Measurements from ENCODE around the gene OSBPL8.

OSBPL8 gene, protein sequence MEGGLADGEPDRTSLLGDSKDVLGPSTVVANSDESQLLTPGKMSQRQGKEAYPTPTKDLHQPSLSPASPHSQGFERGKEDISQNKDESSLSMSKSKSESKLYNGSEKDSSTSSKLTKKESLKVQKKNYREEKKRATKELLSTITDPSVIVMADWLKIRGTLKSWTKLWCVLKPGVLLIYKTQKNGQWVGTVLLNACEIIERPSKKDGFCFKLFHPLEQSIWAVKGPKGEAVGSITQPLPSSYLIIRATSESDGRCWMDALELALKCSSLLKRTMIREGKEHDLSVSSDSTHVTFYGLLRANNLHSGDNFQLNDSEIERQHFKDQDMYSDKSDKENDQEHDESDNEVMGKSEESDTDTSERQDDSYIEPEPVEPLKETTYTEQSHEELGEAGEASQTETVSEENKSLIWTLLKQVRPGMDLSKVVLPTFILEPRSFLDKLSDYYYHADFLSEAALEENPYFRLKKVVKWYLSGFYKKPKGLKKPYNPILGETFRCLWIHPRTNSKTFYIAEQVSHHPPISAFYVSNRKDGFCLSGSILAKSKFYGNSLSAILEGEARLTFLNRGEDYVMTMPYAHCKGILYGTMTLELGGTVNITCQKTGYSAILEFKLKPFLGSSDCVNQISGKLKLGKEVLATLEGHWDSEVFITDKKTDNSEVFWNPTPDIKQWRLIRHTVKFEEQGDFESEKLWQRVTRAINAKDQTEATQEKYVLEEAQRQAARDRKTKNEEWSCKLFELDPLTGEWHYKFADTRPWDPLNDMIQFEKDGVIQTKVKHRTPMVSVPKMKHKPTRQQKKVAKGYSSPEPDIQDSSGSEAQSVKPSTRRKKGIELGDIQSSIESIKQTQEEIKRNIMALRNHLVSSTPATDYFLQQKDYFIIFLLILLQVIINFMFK

DNA sequence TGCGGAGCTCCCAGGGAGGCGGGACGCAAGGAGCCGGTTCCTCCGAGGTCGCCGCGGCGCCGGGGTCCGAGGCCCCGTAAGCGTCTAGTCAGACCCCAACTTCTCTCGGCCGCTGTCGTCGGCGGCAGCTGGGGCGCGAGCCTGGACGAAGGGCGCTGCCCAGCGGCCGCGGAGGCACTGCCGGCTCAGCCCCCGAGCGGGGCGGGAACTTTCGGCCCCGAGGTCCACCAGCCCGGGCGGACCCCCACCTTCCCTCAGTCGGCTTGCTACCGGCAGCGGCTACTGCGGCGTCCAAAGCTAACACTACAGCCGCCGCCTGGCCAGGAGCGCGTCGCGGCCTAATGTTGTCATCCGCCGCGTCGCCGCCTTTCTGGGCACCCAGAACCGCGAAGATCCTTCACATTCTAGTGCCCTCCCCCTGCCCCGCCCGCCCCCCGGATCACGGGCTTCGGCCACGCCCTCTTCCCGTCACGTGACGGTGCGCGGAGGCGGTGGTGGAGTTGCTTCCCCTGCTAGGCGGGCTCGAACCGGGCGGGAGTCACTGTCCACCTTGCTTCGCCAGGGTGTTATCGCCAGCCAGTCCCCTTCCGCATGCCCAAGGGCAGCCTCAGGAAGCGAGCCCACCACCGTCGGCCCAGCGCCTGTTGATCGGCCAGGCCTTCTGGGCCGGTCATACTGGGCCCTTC is at the start of gene OSBPL8:
Gene OSBPL8, minus strand, starts transcription at position 372 of the 686 bp plus-strand sequence. CDS start 72,220 bp downstream, outside the sequence.
- TF ChIP-seq POLR2AphosphoS5 (IDR thresholded peaks at IDR 0.05; ENCODE audit: borderline replicate concordance, low read depth, low read length) (peak; percentile 95), EZH2 (IDR thresholded peaks at IDR 0.05) (no peak)
- H3K9me3 ChIP-seq (ENCODE audit: low read depth, low read length) = no peaks in the 10 kb centered on the region
- H3K36me3 ChIP-seq (ENCODE audit: insufficient read depth, low read length) = no peaks in the 10 kb centered on the region
- peak within 1 kb of the TSS; percentile 96 for H3K9ac ChIP-seq (ENCODE audit: insufficient read length)
- no peak for DNase-seq (ENCODE audit: low read depth, low spot score)
- peak within 1 kb of the TSS; percentile 84 for H3K27ac ChIP-seq
- H3K4me3 ChIP-seq = peak within 1 kb of the TSS; percentile 99

DNA sequence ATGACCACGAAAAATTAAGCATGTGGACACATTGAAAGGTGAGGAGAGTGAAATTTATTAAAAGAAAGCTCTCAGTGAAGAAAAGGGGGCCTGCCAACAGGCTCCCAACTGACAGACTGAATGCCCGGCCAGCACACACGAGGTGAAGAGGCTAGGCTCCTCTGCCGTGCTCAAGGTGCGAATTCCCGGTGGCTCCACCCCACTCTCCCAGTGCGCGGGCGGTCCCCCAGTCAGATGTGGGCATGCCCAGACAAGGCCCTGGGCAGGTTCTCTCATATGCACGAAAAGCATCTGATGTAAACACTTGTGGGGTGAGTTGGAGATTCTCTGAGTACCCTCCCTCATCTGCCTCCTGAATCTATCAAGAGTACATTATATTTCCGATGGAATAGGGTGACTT is 48.5 kb upstream of the OSBPL8 start:
- no peak overlapping the region for H3K27ac ChIP-seq
- no peaks in the 10 kb centered on the region for H3K36me3 ChIP-seq (ENCODE audit: insufficient read depth, low read length)
- H3K4me3 ChIP-seq = no peak overlapping the region
- H3K9me3 ChIP-seq (ENCODE audit: low read depth, low read length) = no peaks in the 10 kb centered on the region
- DNase-seq (ENCODE audit: low read depth, low spot score) = no peak
- TF ChIP-seq POLR2AphosphoS5 (IDR thresholded peaks at IDR 0.05; ENCODE audit: borderline replicate concordance, low read depth, low read length) (no peak), EZH2 (IDR thresholded peaks at IDR 0.05) (no peak), FOXP2 (optimal IDR thresholded peaks at IDR 0.05; ENCODE audit: control extremely low read depth, extremely low read length, insufficient read depth) (no peak)
- H3K9ac ChIP-seq (ENCODE audit: insufficient read length) = no peak overlapping the region

DNA sequence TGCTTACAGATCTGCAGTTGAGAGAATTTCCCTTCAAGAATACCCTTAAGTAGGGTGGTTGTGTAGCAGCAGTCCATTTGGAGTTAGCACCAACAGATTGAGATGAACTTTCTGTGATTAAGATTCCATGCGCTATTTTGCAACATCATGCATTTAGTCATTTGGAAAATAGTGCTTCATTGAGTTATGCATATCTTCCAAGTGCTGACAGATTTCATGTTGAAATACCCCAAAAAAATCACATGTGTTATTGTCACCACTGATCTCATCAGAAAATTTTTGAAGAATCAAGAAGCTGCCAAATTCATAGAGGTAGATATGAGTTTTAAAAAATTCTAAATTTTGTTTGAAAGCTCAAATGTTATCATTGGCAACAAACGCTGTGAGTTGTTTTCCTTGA is 35.5 kb upstream of the OSBPL8 start:
- Histone ChIP-seq H3K27ac (no peak overlapping the region), H3K4me3 (no peak overlapping the region), H3K9ac (ENCODE audit: insufficient read length) (no peak overlapping the region), H3K9me3 (ENCODE audit: low read depth, low read length) (no peaks in the 10 kb centered on the region), H3K36me3 (ENCODE audit: insufficient read depth, low read length) (no peaks in the 10 kb centered on the region)
- no peak for DNase-seq (ENCODE audit: low read depth, low spot score)
- TF ChIP-seq FOXP2 (optimal IDR thresholded peaks at IDR 0.05; ENCODE audit: control extremely low read depth, extremely low read length, insufficient read depth) (no peak), EZH2 (IDR thresholded peaks at IDR 0.05) (no peak), POLR2AphosphoS5 (IDR thresholded peaks at IDR 0.05; ENCODE audit: borderline replicate concordance, low read depth, low read length) (no peak)

DNA sequence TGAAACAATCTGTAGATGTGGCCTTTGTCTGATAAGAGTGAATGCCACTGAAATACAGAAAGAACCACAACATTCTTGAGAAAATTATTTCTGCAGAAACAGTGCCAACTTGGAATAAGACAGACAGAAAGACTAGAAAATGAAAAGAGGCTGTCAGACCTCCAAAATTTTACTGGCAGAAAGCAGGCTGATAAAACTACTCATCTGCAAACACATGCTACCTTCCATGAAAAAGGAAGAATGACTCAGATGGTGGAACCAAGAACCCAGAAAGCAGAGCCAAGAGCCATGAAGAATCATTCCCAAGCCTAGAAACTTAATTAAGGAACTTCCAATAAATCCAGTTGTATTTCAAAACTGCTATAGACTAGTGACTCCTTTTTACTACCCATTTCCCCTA is 31.9 kb upstream of the OSBPL8 start:
- Histone ChIP-seq H3K36me3 (ENCODE audit: insufficient read depth, low read length) (no peaks in the 10 kb centered on the region), H3K9me3 (ENCODE audit: low read depth, low read length) (no peaks in the 10 kb centered on the region), H3K9ac (ENCODE audit: insufficient read length) (no peak overlapping the region), H3K27ac (no peak overlapping the region), H3K4me3 (no peak overlapping the region)
- DNase-seq (ENCODE audit: low read depth, low spot score) = no peak
- TF ChIP-seq POLR2AphosphoS5 (IDR thresholded peaks at IDR 0.05; ENCODE audit: borderline replicate concordance, low read depth, low read length) (no peak), EZH2 (IDR thresholded peaks at IDR 0.05) (no peak), FOXP2 (optimal IDR thresholded peaks at IDR 0.05; ENCODE audit: control extremely low read depth, extremely low read length, insufficient read depth) (no peak)

DNA sequence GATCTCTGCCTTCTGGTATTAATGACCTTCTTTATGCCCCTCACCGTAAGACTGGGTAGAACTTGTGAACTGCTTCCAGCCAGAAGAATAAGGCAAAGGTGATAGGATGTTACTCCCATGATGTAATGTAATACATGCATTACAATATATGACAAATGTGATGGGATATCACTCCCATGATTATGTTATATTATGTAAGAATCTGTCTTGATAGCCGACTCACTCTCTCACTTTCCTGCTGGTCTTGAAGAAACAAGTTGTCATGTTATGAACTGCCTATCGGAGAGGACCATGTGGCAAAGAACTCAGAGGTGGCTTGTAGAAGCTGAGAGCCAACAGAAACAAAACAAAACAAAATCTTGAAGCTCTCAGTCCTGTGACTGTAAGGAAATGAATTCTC is 30.6 kb upstream of the OSBPL8 start:
- no peaks in the 10 kb centered on the region for H3K36me3 ChIP-seq (ENCODE audit: insufficient read depth, low read length)
- no peak overlapping the region for H3K9ac ChIP-seq (ENCODE audit: insufficient read length)
- no peak overlapping the region for H3K27ac ChIP-seq
- DNase-seq (ENCODE audit: low read depth, low spot score) = no peak
- H3K4me3 ChIP-seq = no peak overlapping the region
- H3K9me3 ChIP-seq (ENCODE audit: low read depth, low read length) = no peaks in the 10 kb centered on the region
- no peak for TF ChIP-seq EZH2 (IDR thresholded peaks at IDR 0.05)
- TF ChIP-seq FOXP2 (optimal IDR thresholded peaks at IDR 0.05; ENCODE audit: control extremely low read depth, extremely low read length, insufficient read depth) = no peak
- TF ChIP-seq POLR2AphosphoS5 (IDR thresholded peaks at IDR 0.05; ENCODE audit: borderline replicate concordance, low read depth, low read length) = no peak

DNA sequence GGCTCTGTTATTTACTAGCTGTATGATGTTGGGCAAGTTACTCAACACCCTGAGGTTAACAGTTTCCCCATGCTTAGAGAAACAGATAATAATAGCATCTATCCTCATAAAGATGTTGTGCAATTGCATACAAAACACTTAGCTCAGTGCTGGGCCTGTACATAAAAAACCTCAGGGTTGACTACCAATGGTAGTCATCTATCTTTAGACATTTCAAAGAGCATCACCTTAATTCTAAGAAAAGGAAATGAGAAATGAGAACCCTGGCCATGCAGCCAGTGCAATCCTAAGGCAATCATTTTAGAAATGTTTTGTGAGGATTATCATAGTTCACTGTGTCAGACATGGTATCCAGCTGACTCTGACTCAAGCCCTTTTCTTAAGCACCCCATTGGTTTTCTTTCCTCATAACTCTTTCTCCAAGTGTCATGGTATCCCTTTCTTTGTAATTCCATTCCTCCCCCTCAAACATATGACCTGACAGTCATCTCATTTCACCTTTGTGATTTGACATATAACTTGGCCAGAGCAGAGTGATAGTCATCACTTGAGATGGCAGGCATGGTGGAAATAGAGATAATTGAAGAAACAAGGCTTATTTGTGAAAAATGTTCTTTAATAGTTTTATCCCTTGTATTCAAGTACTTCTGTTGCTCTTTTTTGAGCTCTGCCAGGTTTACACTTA is 29.5 kb upstream of the OSBPL8 start:
- Histone ChIP-seq H3K4me3 (no peak overlapping the region), H3K27ac (no peak overlapping the region), H3K36me3 (ENCODE audit: insufficient read depth, low read length) (no peaks in the 10 kb centered on the region), H3K9ac (ENCODE audit: insufficient read length) (no peak overlapping the region), H3K9me3 (ENCODE audit: low read depth, low read length) (no peaks in the 10 kb centered on the region)
- TF ChIP-seq EZH2 (IDR thresholded peaks at IDR 0.05) (no peak), POLR2AphosphoS5 (IDR thresholded peaks at IDR 0.05; ENCODE audit: borderline replicate concordance, low read depth, low read length) (no peak), FOXP2 (optimal IDR thresholded peaks at IDR 0.05; ENCODE audit: control extremely low read depth, extremely low read length, insufficient read depth) (no peak)
- DNase-seq (ENCODE audit: low read depth, low spot score) = no peak

DNA sequence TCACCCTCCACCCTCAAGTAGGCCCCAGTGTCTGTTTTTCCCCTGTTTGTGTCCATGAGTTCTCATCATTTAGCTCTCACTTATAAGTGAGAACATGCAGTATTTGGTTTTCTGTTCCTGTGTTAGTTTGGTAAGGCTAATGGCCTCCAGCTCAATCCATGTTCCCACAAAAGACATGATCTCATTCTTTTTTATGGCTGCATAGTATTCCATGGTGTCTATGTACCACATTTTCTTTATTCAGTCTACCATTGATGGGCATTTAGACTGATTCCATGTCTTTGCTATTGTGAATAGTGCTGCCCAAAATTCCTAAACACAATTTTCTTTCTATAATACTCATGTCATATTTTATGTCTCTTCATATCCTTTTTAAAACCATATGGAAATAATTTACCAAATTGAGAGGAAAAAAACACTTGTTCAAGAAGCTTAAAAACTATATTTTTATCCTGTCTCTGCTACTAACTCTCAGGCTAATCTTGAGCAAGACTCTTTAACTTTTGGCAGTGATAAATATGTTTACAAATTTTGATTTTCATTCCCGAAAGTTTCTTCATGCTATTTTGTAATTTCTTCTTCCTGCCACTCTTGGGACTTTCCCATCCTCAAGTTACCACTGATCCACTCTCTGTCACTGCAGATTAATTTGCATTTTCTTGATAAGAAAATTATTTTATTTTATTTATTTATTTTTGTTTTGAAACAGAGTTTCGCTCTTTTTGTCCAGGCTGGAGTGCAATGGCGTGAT is 28.0 kb upstream of the OSBPL8 start:
- H3K4me3 ChIP-seq = no peak overlapping the region
- no peak overlapping the region for H3K9ac ChIP-seq (ENCODE audit: insufficient read length)
- no peaks in the 10 kb centered on the region for H3K9me3 ChIP-seq (ENCODE audit: low read depth, low read length)
- no peak for DNase-seq (ENCODE audit: low read depth, low spot score)
- TF ChIP-seq FOXP2 (optimal IDR thresholded peaks at IDR 0.05; ENCODE audit: control extremely low read depth, extremely low read length, insufficient read depth) (no peak), EZH2 (IDR thresholded peaks at IDR 0.05) (no peak), POLR2AphosphoS5 (IDR thresholded peaks at IDR 0.05; ENCODE audit: borderline replicate concordance, low read depth, low read length) (no peak)
- no peaks in the 10 kb centered on the region for H3K36me3 ChIP-seq (ENCODE audit: insufficient read depth, low read length)
- no peak overlapping the region for H3K27ac ChIP-seq

Measured in SK-N-MC (cell line).